HG02759 (cell line): ENCODE data around the gene EIF3F.
A peak's percentile ranks its signal among the peaks of the same experiment; 100 is the strongest.
"Not testable (repeated sequence)": the region's sequence is repeated elsewhere in the genome, so short reads cannot be mapped to it uniquely, and the experiment has no call there.

Experiments
- ATAC-seq: cut with Tn5 transposase; IDR thresholded peaks from one replicate; pipeline ENCODE4 v1.9.1; 2021; ENCODE audit warnings: mild to moderate bottlenecking, moderate library complexity; ENCODE audit not compliant: unreplicated experiment

Gene EIF3F

DNA sequence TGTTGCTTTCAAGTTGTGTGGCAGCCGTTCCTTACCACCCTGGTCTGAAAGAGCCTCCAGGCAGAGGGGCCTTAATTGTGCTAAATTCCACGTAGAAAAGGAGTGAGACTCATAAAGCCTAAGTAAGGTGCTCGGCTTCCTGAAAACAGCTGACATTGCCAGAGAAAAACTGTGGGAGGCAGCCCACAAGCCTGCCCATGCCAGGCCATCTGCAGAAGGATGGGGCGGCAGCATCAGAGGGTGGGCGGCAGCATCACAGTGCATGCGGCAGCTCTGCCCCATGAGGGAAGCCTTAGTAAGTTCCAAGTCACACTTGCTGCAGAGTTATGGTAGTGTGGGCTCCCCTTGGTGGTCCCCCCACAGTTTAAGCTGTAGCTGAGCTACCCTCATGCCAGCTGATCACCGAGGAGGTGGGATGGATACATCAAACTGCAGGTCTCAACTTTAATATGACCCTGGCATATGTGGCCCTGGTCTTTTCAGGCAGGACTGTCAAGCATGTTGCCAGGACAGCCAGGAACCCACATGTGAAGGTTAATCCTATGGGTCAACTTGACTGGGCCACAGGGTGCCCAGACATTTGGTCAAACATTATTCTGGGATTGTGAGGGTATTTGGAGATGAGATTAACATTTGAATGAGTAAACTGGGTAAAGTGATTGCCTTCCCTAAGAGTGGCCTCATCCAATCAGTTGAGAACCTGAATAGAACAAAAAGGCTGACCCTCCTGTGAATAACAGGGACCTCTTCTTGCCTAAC lies 3.1 kb upstream of the EIF3F start:
- no peak for ATAC-seq

DNA sequence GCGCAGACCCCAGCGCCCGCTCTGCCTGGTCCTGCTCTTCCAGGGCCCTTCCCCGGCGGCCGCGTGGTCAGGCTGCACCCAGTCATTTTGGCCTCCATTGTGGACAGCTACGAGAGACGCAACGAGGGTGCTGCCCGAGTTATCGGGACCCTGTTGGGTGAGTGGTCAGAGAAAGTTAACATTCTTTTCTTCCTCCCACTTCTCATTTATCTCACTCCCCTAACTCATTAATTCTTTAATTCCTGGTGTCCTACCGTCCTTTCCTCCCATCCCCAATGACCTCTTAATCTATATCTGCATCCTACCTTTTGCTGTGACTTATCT lies 385 bp downstream of the EIF3F start:
- not testable (repeated sequence) for ATAC-seq

DNA sequence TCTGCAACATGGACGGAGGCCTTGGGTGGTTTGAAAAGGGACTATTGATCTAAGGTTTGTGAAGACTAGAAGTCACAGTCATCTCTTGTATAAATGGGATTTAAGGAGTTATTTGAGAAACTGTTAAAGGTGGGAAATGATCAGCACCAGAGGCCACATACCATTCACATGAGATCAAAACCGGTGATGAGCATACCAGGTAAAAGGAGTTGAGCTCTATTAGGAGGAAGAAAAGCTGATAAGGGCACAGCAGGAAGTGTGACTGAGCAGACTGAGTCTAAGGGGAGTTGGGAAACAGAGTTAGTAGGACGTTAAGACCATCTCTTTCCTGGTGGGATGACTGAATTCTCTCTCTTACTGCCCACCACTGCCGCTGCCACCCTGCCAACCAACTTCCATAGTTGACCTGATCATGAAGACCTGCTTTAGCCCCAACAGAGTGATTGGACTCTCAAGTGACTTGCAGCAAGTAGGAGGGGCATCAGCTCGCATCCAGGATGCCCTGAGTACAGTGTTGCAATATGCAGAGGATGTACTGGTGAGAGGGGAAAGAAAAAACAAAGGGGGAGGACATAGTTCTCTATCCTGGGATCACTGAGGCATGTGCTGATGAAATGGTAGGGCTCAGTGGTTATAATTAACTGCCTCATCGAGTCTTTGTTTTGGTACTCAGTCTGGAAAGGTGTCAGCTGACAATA lies 7.6 kb downstream of the EIF3F start:
- no peak for ATAC-seq

DNA sequence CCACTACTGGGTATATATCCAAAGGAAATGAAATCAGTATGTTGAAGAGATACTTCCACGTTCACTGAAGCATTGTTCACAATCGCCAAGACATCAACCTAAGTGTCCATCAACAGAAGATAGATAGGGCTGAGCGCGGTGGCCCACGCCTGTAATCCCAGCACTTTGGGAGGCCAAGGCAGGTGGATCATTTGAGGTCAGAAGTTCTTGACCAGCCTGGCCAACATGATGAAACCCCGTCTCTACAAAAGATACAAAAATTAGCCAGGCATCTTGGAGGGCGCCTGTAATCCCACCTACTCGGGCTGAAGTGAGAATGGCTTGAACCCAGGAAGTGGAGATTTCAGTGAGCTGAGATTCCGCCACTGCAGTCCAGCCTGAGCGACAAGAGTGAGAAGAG lies 12.7 kb downstream of the EIF3F start:
- no peak for ATAC-seq

DNA sequence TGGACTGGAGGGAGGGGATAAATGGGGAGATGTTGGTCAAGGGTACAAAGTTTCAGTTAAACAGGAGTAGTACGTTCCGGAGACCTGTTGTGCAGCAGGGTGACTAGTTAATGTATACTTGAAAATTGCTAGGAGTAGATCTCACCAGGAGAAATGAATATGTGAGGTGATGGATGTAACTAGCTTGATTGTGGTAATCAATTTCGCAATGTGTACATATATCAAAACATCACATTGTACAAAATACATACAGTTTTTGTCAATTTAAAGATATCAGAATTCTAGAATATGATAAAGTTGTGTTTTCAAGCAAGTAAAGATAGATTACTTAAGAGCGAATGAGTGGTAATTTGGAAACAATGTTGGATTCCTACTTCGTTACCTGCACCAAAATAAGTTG lies 13.3 kb downstream of the EIF3F start:
- no peak for ATAC-seq

DNA sequence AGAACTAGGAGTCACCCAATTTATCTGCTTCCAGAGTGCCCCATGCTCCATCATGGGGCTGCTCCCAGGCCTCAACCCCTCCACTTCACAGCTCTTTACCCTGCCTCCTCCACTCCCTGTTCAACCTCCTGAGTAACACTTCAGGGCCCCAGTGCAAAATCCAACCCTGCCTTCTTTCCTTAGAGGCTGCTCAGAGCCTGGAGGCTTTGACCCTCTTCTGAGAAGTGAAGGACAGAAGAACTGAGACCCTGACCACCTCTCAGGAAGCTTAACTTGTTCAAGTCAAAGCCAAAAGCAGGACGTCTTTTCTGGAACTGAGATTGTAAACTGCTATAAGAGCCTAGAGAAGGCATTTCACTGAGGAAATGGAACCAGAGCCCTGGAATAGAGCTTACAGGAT lies 15.5 kb downstream of the EIF3F start:
- ATAC-seq: no peak

DNA sequence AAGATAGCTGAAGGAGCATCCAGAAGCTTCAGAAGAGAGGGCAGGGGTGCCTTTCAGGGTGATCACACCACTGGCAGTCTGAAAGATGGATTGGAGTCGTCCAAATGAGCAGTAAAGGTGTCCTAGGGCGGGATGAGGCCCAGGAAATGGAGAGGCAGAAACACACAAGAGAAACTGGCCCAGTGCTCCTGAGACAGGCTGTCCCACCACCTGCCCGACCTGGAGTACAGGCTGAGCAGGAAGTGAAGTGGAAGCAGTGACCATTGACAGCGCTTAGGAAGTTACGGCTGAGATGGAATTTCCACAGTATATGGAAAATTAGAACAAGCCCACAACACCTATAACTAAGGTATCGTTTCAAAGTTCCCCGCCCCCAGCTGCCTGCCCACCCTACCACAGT lies 16.1 kb downstream of the EIF3F start:
- ATAC-seq: no peak

DNA sequence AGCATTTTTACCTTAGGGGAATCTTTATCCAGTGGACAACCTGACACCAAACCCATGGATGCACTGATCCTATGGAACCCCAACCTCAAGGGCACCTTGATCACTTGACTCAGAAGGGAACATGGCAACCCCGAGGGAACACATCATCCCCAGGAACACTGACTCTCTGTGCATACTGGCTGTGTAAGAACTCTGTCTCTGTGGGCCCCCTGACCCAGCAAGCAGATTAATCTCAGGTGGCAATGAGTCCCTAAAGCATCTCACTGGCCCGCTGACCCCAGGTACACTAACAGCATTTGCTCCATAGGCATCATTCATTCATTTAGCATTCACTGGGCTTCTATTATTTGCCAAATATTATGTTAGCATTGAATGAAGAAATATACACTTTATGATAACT lies 16.9 kb downstream of the EIF3F start:
- ATAC-seq: no peak

DNA sequence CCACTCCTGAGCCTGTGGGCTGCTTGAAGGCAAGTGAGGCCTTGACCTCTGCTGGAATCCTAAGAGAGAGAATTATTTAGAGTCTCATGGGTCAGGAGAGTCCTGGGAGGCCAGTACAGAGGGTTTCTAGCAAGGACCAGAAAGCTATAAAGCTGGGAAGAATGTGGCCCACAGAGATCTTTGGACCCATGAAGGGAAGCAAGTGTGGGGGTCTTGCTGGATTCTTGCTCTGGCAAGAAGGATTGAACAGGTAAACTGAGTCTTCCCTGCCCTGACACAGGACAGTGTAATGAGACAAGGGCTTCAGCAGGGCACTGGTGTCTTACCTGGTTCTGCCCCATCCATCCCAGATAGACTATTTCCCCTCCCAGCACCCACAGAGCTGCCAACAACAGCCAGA lies 18.4 kb downstream of the EIF3F start:
- ATAC-seq: no peak

DNA sequence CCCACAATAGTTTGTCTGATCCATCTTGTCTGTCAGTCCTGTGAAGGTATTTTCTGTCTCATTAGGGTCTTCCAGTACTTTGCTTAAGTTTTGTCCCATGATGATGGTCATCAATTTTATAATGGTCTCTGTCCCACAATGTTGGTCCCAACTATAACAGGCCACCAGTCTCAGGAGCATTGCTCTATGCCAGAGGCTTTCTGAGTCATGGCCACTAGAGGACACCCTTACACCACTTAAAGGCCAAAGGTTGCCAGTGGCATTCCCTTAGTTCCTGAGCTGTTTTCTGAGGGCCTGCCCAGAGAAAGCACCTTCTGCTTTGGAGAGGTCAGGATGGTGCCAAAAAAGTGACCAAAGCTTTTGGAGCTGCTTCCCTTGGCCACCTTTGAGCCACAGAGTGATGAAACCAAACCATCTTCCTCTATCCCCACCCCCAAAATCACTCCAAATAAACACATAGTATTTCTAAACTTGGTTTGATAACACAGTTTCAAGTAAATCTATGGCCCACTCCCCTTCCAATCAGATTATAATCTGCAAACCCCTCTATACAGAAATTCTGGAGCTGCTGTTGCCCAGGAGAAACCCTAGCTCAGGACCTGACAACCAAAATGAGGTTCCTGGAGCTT lies 19.3 kb downstream of the EIF3F start:
- peak; percentile 81 for ATAC-seq

DNA sequence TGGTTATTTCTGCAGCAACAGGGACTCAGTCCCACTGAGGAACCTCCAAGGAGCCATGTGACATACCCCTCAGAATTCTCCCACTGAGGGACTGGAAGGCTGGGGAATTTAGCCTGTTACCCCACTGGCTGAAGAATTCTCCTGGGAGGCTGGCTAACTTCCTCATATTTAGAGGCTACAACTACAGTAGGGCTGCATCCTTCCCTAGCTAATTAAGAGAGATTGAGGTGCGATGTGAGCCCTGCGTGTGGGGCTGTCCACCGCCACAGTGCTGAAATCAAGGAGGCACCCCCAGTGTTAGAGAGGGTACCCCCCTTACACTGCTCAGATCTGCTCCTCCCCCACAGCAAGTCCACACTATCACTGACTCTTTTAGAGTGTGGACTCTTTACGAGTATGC lies 21.1 kb downstream of the EIF3F start:
- ATAC-seq: no peak

DNA sequence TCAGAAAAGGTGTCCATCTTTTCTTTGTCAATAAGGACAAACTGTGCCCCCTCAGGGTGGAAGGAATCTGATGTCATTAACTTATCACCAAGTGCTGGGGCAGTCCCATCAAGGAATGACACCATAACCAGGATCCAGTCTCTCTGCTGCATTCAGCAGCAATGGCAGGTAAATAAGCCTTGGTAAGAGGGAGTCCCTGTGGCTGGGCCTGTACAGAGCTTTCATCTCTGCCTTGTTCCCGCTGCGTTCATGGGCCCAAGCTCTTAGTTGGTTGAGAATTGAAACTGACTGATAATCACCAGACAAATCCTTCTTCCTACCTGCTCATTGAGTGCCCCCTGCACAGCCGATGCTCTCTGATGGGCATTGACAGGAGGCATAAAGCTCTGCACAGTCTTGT lies 22.7 kb downstream of the EIF3F start:
- ATAC-seq: no peak

DNA sequence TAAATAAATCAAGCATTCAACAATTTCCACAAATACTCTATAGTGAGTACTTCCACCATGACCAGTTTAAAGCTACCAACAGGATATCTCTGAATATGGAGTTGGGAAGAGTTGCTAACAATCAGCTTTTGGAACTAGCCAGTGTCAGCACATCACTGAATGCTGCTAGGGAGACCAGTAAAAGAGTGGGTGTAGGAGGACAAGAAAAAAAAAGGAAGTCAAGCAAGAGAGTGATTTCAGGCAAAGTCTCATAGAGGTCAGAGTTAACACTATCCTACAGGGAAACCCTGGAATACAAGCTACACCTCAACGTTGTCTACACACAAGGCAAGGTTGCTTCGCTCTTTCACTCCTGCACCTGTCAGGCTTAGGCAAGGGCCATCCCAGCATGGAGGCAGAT lies 24.2 kb downstream of the EIF3F start:
- ATAC-seq: no peak

DNA sequence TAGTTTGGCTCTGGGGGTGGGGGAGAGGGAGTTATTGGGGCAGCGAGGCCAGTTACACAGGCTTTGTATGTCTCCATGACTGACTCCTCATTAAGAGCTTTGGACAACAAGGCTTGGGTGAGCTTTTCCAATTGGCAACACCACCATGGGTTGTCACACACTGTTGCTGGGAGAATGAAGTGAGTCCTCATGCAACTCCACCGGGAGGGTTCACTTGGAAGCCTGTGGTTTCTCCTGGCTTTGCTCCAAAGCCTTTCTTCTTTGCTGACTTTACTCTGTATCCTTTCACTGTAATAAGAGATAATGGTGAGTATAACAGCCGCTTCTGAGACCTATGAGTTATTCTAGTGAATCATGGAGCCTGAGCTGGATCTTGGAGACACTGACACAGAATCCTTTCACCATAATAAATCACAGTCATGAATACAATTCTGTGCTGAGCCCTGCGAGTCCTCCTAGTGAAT lies 24.9 kb downstream of the EIF3F start:
- no peak for ATAC-seq

DNA sequence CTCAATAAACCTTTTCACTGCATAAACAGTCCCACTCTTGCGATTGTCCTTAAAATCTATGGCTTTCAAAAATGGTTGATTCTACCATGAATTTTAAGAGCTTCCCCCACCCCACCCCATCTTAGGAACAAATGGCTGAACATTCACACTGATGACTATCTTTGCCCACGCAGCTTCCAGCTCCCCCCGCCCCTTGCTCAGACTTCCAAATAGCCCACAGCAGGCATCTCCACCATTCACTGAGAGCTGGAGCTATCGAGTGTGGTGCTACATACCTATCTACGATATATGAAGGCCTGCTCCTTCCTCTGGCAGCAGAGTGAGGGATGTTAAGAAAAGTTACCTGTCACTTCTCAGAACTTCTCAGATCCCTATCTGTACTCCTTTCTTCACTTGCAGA lies 26.7 kb downstream of the EIF3F start:
- ATAC-seq: no peak

DNA sequence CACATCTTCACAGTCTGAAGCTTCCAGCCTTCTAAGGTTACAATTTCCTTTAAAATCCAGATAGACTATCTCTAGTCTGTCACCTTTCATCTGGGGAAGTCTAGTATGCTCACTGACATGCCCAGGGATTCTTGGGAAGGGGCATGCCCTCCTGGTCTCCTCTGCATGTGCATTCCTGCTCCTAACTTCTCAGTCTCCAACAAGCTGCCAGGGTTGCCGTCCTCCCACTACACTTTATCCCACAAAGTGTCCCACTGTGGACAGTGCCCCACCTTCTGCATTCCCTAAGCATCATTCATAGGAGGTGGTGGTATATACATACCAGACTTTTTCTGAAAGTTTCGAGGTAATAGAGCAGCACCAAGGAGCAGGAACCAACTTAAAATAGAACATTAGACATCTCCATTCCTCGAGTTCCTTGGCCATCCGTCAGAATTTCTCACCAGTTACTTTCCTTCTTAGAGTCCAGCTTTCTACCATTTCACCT lies 28.7 kb downstream of the EIF3F start:
- no peak for ATAC-seq

DNA sequence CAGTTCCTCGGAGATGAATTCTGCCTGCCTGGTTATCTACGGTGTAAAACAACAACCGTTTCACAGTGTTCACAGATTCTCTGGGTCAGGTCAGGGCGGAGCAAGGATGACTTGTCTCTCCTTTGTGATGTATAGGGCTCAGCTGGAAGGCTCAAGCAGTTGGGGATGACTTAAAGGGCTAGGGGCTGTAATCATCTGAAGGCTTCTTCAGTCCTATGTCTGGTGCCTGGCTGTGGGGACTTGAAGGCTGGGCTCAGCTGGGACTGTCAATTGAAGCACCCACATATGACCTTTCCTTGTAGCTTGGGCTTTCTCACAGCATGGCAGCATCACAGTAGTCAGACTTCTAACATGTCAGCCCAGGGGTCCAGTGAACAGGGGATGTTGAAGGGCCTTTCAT lies 29.3 kb downstream of the EIF3F start:
- no peak for ATAC-seq

DNA sequence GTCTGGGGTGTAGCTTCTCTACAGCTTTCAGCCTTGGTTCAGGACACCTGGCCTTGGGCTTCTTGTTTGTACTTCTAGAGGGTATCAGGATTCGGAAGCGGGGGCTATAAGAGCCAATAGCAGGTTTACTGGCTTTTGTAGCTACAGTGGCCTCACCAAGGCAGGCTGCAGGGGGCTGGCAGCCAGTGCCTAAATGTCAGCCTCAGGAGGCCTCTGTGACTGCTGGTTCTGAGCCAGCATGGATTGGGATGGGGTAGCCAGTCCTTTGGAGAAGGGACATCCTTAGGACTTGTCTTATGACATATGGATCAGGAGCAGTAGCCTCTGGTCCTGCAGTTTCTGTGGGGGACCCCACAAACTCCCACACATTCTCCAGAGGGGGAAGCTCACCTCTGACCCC lies 29.9 kb downstream of the EIF3F start:
- no peak for ATAC-seq

DNA sequence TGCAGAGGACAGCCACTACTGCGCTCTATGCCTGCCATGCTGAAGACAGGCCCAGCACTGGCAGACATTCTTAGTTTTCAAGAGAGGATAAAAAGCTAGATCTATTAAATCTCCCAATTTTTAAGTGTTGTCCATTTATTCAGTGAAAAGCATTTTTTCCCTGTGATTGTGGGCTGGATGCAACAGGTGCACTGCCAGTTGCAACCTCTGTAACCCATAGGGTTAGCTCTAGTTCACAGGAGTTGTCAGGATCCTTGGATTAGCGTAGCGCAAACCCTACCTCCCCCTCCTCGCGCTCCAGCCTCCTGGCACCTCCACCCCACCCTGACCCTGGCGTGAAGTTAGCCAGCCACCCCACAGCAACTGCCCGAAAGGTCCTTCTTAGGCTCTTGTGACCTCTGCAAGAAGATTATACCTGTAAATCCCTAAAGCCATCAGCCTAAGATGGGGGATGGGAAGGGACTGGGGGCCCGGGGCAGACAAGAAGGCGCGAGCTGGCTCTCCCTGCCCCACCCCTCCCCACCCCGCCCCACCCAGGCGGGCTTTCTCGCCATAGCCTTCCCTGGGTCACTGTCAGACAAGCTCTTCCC lies 30.9 kb downstream of the EIF3F start:
- no peak for ATAC-seq

DNA sequence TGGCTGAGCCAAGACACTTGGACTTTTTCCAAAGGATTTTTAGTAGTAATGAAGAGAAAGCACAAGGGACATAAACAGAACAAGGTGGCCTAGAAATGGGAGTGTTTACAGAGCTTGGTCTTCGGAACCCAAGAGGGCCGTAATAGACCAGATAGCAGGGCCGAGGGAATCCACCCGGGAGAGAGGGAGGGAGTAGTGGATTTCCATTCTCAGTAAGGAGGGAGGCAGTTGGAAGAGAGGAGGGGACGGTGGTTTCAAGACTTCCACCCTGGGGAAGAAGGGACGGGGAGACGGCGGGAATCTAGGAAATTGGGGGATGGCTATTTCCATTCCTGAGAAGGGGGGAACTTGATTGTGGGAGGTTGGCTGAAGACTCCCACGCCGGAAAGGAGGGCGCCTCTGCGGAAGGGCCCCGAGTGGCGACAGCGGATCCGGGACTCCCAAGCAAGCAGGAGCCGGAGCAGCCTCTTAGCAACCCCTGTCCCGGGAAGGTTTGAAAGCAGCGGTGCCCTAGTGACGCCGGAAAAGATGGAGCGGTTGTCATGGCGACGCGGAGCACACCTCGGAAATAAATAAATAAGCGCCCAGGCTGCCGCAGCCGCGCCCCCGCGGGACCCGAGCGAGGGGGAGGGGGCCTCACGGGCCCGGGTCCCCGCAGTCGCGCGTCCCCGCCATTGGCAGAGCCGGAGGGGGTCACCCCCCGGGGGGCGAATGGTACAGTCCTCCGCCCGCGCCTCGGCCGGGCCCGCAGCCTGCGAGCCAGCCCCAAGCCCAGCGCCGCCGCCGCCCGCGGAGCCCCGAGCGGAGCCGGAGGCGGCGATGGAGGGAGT lies 31.6 kb downstream of the EIF3F start:
- no peak for ATAC-seq
